Stimulated activated CD8-positive, alpha-beta memory T cell treated with anti-CD3 and anti-CD28 coated beads, Interleukin-15, amount 100 ng/mL, for 48 hours (primary cell): ENCODE data around the gene NEO1.

Experiments used
- DNase-seq, 2 donors: peaks; one replicate each; pipeline ENCODE4 v3.0.0-alpha.2; 2020; ENCODE audit warnings: low read depth in 2 of 2

NEO1 gene

DNA sequence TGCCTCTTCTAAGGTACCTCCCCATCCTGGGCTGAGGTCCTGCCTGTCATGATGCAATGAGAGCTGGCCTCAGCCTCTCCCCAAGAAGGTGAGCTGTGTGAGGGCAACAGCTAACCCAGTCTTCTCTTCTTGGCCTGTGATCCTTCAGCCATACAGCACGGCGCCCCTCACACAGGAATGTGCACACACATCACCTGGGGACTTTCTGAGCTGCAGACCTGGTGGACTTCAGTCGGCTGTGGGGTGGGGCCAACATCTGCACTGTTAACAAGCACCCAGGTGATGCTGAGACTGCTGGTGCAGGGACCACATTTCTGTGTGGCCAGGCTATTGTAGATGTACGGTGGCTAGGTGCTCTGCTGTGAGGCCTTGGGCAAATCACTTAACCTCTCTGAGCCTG lies 302.0 kb downstream of the NEO1 start:
- no peak for DNase-seq
